Coronary artery (tissue), 2 donors: ENCODE data around the gene ARHGAP22.

Experiments
- DNase-seq: peaks from one replicate; pipeline ENCODE4 v3.0.0-alpha.2; 2017; ENCODE audit warnings: low spot score
- H3K27ac ChIP-seq, 2 donors: fragments of 200-600 bp; sonication (generic); one replicate each; pipeline ENCODE4 v1.5.1; 2016 to 2019
- H3K4me3 ChIP-seq: fragments of 200-600 bp; sonication (generic); 2 replicates; pipeline ENCODE4 v1.5.1; 2016; ENCODE audit warnings: mild to moderate bottlenecking, moderate library complexity
- CTCF ChIP-seq: fragments of 200-600 bp; sonication (generic); IDR thresholded peaks from one replicate; pipeline ENCODE4 v1.5.1; 2019; ENCODE audit warnings: antibody characterized with exemption

The ARHGAP22 gene

GRCh38 chr10:48414778-48415177 lies 190.1 kb downstream of the ARHGAP22 start:
- no peak overlapping the region for H3K4me3 ChIP-seq
- TF ChIP-seq CTCF, result no peak

GRCh38 chr10:48414160-48414559 lies 190.7 kb downstream of the ARHGAP22 start:
- DNase-seq, result no peak
- no peak for TF ChIP-seq CTCF
- Histone ChIP-seq H3K27ac (no peak overlapping the region), H3K4me3 (no peak overlapping the region)

More at GRCh38 chr10:48414778-48415177, 190.1 kb downstream of the ARHGAP22 start:
- no peak overlapping the region for H3K27ac ChIP-seq
- no peak for DNase-seq

- H3K27ac ChIP-seq, result no peak overlapping the region
- DNase-seq, result no peak
- TF ChIP-seq CTCF, result no peak
- no peak overlapping the region for H3K4me3 ChIP-seq
Measured at GRCh38 chr10:48412933-48413332, 191.9 kb downstream of the ARHGAP22 start.

- Histone ChIP-seq H3K27ac (no peak overlapping the region), H3K4me3 (no peak overlapping the region)
- no peak for TF ChIP-seq CTCF
- DNase-seq, result no peak
Measured at GRCh38 chr10:48412081-48412480, 192.8 kb downstream of the ARHGAP22 start.

GRCh38 chr10:48411510-48411909 lies 193.4 kb downstream of the ARHGAP22 start:
- H3K27ac ChIP-seq, result no peak overlapping the region
- TF ChIP-seq CTCF, result no peak
- H3K4me3 ChIP-seq, result no peak overlapping the region
- no peak for DNase-seq

- DNase-seq, result no peak
- no peak overlapping the region for H3K27ac ChIP-seq
- H3K4me3 ChIP-seq, result no peak overlapping the region
- no peak for TF ChIP-seq CTCF
Measured at GRCh38 chr10:48410503-48410902, 194.4 kb downstream of the ARHGAP22 start.

GRCh38 chr10:48406658-48407057 lies 198.2 kb downstream of the ARHGAP22 start:
- no peak for TF ChIP-seq CTCF
- DNase-seq, result no peak
- Histone ChIP-seq H3K4me3 (no peak overlapping the region), H3K27ac (no peak overlapping the region)
